Thoracic aorta (tissue), 2 donors: Measurements from ENCODE around the gene ZNF638. TPM values are rescaled to one million over a fixed set of nuclear protein-coding genes. Genes with fewer than 3 reads are reported as not detected.

Experiments
- ATAC-seq: fragments of 150-250 bp; one replicate; pipeline ENCODE4 v1.8.0; 2017; ENCODE audit warnings: low read depth; ENCODE audit not compliant: insufficient number of reproducible peaks, low FRiP score
- DNase-seq: peaks from one replicate; pipeline ENCODE4 v3.0.0-alpha.2; 2020; ENCODE audit warnings: low spot score
- H3K27ac ChIP-seq, 2 donors: fragments of 200-600 bp; sonication (generic); 1 replicate in 1 of 2; 2 replicates in 1 of 2; pipeline ENCODE4 v1.5.1; 2016; ENCODE audit warnings: mild to moderate bottlenecking in 2 of 2, moderate library complexity in 2 of 2
- H3K27me3 ChIP-seq: fragments of 200-600 bp; sonication (generic); replicated peaks from 2 replicates; pipeline ENCODE4 v1.6.0; 2016; ENCODE audit warnings: mild to moderate bottlenecking; ENCODE audit not compliant: insufficient read depth
- H3K36me3 ChIP-seq: fragments of 200-600 bp; sonication (generic); one replicate; pipeline ENCODE4 v1.5.1; 2016
- H3K4me1 ChIP-seq, 2 donors: fragments of 200-600 bp; sonication (generic); 1 replicate in 1 of 2; 2 replicates in 1 of 2; pipeline versions ENCODE4 v1.5.1 to v1.6.0; 2016; ENCODE audit warnings: low read depth in 2 of 2, mild to moderate bottlenecking in 1 of 2; ENCODE audit not compliant: control insufficient read depth in 1 of 2
- H3K4me3 ChIP-seq: fragments of 200-600 bp; sonication (generic); 2 replicates; pipeline ENCODE4 v1.5.1; 2016; ENCODE audit warnings: mild to moderate bottlenecking
- H3K9me3 ChIP-seq: fragments of 200-600 bp; sonication (generic); 2 replicates; pipeline ENCODE4 v1.5.1; 2016
- total RNA-seq, 2 donors: library from RNA; depleted of rRNA; stranded (reverse); fragments of >200 nt; gene quantifications; one replicate each; pipeline versions ENCODE4 v1.1.0 to v1.2.3, GENCODE V29; 2016
- TF ChIP-seq, protein P1 (sequence below): fragments of 200-600 bp; sonication (generic); IDR thresholded peaks from one replicate; pipeline ENCODE4 v1.5.1; 2019; ENCODE audit warnings: antibody characterized with exemption

ZNF638 gene
- total RNA-seq, 2 donors from 2014 or later, result 162 to 230 TPM

GRCh38 chr2:71353248-71353647 lies 21.7 kb downstream of the ZNF638 start:
- Histone ChIP-seq H3K27me3 (no peaks in the 10 kb centered on the region), H3K36me3 (peaks cover 31% of the 10 kb centered on the region), H3K27ac (no peak overlapping the region), H3K9me3 (no peaks in the 10 kb centered on the region), H3K4me3 (no peak overlapping the region), H3K4me1 (peaks cover 4 to 13% of the 10 kb centered on the region in 2 donors)
- ATAC-seq (no peak), DNase-seq (no peak)
- TF ChIP-seq, protein P1, sequence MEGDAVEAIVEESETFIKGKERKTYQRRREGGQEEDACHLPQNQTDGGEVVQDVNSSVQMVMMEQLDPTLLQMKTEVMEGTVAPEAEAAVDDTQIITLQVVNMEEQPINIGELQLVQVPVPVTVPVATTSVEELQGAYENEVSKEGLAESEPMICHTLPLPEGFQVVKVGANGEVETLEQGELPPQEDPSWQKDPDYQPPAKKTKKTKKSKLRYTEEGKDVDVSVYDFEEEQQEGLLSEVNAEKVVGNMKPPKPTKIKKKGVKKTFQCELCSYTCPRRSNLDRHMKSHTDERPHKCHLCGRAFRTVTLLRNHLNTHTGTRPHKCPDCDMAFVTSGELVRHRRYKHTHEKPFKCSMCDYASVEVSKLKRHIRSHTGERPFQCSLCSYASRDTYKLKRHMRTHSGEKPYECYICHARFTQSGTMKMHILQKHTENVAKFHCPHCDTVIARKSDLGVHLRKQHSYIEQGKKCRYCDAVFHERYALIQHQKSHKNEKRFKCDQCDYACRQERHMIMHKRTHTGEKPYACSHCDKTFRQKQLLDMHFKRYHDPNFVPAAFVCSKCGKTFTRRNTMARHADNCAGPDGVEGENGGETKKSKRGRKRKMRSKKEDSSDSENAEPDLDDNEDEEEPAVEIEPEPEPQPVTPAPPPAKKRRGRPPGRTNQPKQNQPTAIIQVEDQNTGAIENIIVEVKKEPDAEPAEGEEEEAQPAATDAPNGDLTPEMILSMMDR, result no peak

DNA sequence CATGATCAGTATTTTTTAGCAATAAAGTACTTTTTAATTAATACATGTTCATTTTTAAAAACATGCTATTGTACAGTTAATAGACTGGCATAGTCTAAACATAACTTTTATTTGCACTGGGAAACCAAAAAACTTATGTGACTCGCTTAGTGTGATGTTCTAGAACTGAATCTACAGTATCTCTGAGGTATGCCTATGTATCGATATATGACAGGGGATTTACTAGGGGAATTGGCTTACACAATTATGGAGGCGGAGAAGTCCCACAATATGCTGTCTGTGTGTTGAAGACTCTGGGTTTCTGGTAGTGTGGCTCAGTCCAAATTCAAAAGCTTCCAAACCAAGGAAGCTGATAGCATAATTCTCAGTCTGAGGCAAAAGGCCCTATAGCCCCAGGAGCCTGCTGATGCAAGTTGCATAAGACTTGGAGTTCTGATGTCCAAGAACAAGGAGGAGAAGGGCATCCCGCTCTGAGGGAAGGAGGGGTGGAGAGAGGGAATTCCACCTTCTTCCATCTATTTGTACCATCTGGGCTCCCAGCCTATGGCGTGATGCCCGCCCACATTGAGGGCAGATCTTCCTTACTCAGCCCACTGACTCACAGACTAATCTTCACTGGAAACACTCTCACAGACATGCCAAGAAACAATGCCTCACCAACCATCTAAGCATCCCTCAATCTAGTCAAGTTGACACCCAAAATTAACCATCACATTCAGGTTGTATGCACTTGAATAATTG lies 27.5 kb downstream of the ZNF638 start:
- Histone ChIP-seq H3K36me3 (peaks cover 30% of the 10 kb centered on the region), H3K4me1 (no peaks in the 10 kb centered on the region), H3K27me3 (no peaks in the 10 kb centered on the region), H3K4me3 (no peak overlapping the region), H3K27ac (no peak overlapping the region), H3K9me3 (no peaks in the 10 kb centered on the region)
- TF ChIP-seq, protein P1, result no peak
- DNase-seq (no peak), ATAC-seq (no peak)

DNA sequence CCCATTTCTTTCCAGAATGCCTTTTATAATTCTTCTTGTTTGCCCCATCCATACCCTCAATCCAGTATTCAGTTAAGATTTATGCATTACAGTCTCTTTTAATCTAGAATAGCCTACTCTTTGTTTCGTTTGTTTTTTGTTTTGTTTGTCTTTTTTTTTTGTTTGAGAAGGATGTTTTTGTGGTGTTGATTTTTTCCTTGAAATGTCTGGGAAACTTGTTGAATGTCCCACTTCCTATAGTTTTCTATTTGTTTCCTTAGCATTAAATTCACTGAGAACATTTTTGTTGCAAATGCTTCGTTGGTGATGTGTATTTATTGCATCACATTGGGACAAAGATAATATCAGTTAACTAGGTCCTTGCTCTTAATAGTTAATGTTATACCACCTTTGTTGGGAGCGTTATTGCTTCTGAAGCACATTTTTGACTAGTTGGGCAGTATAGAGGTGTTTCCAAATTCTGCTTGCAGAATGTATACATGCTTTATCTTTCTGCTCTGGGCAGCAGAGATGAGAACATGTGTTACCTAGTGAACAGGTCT lies 28.9 kb downstream of the ZNF638 start:
- Histone ChIP-seq H3K27ac (no peak overlapping the region), H3K9me3 (no peaks in the 10 kb centered on the region), H3K4me3 (no peak overlapping the region), H3K36me3 (peaks cover 37% of the 10 kb centered on the region), H3K4me1 (no peaks in the 10 kb centered on the region), H3K27me3 (no peaks in the 10 kb centered on the region)
- DNase-seq, result no peak
- TF ChIP-seq, protein P1, result no peak
- ATAC-seq, result no peak

- H3K4me3 ChIP-seq, result no peak overlapping the region
- H3K27me3 ChIP-seq, result no peaks in the 10 kb centered on the region
- H3K27ac ChIP-seq, result no peak overlapping the region
- DNase-seq (no peak), ATAC-seq (no peak)
- TF ChIP-seq, protein P1, result no peak
- H3K36me3 ChIP-seq, result peaks cover 41% of the 10 kb centered on the region
- no peaks in the 10 kb centered on the region for H3K4me1 ChIP-seq
- H3K9me3 ChIP-seq, result no peaks in the 10 kb centered on the region
Observed at GRCh38 chr2:71361631-71362030, 30.0 kb downstream of the ZNF638 start.

DNA sequence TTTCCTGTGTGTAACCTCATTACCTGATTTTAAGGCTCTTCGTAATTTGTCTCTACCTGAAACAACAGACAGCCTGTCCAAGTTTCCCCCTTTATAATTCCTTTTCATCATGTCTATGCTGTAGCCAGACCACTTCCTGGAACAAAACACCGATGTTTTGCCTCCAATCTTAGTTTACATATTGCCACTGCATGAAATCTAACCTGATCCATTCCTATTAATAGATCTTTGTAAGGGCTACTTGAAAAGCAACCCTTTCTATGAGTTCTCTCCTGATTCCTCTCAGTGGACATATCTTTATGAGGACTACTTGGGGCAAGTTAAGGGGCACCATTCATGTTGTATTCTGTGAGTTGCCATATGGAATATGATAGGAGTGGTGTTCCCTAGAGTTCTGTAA lies 30.9 kb downstream of the ZNF638 start:
- H3K4me3 ChIP-seq, result no peak overlapping the region
- H3K36me3 ChIP-seq, result peaks cover 38% of the 10 kb centered on the region
- H3K9me3 ChIP-seq, result no peaks in the 10 kb centered on the region
- no peak for DNase-seq
- H3K27me3 ChIP-seq, result no peaks in the 10 kb centered on the region
- no peak overlapping the region for H3K27ac ChIP-seq
- no peak for ATAC-seq
- H3K4me1 ChIP-seq, result no peaks in the 10 kb centered on the region
- TF ChIP-seq, protein P1, result no peak
